RCC 7860 (cell line): ENCODE measurements around the gene FAM76A.
A peak's percentile ranks its signal among the peaks of the same experiment; 100 is the strongest.
"Not testable (repeated sequence)": the region's sequence is repeated elsewhere in the genome, so short reads cannot be mapped to it uniquely, and the experiment has no call there.

Source experiments
- DNase-seq: peaks from one replicate; pipeline ENCODE4 v3.0.0-alpha.2; 2015; ENCODE audit warnings: low spot score
- FAIRE-seq: peaks from 2 replicates; lab custom pipeline; 2012; peaks lifted over from hg19 to GRCh38; lab: Jason Lieb, UNC

FAM76A gene

GRCh38 chr1:27725374-27726172, at the start of gene FAM76A:
FAM76A (plus strand) TSS chr1:27725961; CDS start chr1:27726081, 120 bp downstream.
- FAIRE-seq (peak; percentile 84), DNase-seq (peak; percentile 99)

DNA sequence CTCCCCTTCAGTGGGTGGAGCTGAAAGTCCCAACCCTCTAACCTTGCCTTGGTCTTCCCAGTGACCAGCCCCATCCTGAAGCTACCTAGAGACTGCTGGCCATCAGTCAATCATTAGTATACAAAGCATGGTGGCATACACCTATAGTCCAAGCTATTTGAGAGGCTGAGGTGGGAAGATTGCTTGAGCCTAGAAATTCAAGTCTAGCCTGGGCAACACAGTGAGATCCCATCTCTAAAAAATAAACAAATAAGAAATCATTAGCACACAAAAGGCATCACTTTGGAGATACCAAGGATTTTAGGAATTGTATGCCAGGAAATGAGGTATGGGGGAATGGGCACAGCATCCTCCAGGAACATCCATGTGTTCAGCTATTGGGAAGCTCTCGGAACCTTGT, 49.4 kb upstream of the FAM76A start:
- DNase-seq (no peak), FAIRE-seq (no peak)

DNA sequence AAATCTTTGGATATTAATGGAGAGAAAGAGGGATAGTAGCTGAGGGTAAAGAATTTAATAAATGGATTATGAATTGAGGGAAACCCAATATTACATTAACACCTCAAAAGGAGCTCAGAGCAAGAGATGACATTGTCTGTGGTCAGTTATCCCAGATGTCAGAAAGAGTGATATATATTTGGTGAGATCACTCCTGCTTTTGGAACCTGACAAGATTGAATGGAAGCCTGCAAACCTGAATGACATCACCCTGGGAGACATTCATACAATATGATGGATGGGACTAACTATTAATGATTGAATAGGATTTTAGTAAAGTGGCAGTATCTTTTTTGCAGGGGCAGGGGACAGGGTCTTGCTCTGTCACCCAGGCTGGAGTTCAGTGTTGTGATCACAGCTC, 47.0 kb upstream of the FAM76A start:
- no peak for FAIRE-seq
- no peak for DNase-seq

DNA sequence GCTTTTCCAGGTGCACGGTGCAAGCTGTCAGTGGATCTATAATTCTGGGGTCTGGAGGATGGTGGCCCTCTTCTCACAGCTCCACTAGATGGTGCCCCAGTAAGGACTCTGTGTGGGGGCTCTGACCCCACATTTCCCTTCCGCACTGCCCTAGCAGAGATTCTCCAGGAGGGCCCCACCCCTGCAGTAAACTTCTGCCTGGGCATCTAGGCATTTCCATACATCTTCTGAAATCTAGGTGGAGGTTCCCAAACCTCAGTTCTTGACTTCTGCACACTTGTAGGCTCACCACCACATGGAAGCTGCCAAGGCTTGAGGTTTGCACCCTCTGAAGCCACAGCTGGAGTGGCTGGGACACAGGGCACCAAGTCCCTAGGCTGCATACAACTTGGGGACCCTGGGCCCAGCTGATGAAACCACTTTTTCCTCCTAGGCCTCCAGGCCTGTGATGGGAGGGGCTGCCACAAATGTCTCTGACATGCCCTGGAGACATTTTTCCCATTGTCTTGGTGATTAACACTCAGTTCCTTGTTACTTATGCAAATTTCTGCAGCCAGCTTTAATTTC, 45.5 kb upstream of the FAM76A start:
- FAIRE-seq, DNase-seq: not testable (repeated sequence)

DNA sequence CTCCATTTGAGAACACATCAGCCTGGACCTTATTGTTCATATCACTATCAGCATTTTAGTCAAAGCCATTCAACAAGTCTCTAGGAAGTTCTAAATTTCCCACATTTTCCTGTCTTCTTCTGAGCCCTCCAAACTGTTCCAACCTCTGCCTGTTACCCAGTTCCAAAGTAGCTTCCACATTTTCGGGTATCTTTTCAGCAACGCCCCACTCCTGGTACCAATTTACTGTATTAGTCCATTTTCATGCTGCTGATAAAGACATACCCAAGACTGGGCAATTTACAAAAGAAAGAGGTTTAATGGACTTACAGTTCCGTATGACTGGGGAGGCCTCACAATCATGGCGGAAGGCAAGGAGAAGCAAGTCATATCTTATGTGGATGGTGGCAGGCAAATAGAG, 44.2 kb upstream of the FAM76A start:
- FAIRE-seq, DNase-seq: not testable (repeated sequence)

DNA sequence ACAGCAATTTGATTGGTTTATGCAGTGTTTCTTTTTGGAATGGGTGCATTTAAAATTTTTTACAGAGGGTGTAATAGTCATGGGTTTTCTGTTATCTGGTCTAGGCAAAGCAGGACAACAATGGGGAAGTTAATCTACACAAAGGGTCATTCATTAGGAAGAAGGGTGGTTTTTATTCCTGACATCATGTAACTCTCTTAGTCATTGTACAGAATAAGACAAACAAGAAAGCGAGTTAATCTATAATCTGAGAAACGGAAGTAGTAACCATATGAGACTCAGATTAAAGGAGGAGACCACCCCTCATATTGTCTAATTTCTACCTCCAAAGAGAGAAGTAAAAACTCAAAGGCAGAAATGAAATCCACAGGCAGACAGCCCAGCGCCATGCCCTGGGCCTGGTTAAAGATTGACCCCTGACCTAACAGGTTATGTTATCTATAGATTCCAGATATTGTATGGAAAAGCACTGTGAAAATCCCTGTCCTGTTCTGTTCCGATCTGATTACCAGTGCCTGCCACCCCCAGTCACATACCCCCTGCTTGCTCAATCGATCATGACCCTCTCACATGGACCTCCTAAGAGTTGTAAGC, 43.3 kb upstream of the FAM76A start:
- DNase-seq (no peak), FAIRE-seq (no peak)

GRCh38 chr1:27684176-27684575, 41.6 kb upstream of the FAM76A start:
- no peak for DNase-seq
- FAIRE-seq, result no peak

- FAIRE-seq (no peak), DNase-seq (no peak)
Observed at GRCh38 chr1:27686223-27686990, 39.4 kb upstream of the FAM76A start.

DNA sequence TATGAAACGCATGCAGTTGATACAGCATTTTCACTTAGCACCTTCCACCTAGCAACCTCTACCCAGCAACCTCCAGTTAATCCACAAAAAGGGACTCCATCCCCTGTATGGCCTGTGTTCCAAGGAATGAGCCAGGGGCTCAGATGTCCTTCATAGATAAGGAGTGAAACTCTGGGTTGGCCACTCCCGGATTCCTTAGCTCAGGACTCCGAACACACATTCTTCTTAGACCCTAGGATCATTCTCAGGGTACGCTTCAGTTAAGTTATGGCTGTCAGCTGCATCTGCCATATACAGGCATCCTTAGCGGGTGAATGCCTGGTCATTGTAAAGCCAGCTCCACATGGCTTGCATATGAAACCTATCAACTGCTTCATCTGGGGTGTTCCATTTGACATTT, 37.9 kb upstream of the FAM76A start:
- FAIRE-seq (no peak), DNase-seq (no peak)

- DNase-seq (no peak), FAIRE-seq (no peak)
Observed at GRCh38 chr1:27689423-27690173, 36.2 kb upstream of the FAM76A start.

DNA sequence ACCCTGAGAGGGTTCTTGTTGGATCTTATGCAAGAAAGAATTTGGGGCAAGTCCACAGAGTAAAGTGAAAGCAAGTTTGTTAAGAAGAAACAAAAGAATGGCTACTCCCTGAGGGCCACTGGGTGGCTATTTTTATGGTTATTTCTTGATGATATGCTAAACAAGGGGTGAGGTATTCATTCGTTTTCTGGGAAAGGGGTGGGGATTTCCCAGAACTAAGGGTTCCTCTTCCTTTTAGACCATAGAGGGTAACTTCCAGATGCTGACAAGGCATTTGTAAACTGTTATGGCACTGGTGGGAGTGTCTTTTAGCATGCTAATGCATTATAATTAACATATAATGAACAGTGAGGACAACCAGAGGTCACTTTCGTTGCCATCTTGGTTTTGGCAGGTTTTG, 35.6 kb upstream of the FAM76A start:
- FAIRE-seq (no peak), DNase-seq (no peak)

- FAIRE-seq, DNase-seq: not testable (repeated sequence)
Observed at GRCh38 chr1:27696835-27697234, 28.9 kb upstream of the FAM76A start.

- DNase-seq (no peak), FAIRE-seq (no peak)
Observed at GRCh38 chr1:27704958-27705357, 20.8 kb upstream of the FAM76A start.

DNA sequence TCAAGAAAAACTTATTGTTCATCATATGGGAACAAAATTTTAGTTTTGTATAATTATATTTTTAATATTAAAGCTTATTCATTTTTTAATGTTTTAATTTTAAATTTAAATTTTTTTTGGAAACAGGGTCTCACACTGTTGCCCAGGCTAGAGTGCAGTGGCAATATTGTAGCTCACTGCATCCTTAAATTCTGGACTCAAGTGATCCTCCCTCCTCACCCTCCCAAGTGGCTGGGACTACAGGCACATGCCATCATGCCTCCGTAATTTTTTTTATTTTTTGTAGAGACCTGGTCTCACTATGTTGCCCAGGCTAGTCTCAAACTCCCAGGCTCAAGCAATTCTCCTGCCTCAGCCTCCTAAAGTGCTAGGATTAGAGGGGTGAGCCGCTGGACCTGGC, 20.2 kb upstream of the FAM76A start:
- no peak for DNase-seq
- no peak for FAIRE-seq

GRCh38 chr1:27710574-27710973, 15.2 kb upstream of the FAM76A start:
- FAIRE-seq (no peak), DNase-seq (no peak)

DNA sequence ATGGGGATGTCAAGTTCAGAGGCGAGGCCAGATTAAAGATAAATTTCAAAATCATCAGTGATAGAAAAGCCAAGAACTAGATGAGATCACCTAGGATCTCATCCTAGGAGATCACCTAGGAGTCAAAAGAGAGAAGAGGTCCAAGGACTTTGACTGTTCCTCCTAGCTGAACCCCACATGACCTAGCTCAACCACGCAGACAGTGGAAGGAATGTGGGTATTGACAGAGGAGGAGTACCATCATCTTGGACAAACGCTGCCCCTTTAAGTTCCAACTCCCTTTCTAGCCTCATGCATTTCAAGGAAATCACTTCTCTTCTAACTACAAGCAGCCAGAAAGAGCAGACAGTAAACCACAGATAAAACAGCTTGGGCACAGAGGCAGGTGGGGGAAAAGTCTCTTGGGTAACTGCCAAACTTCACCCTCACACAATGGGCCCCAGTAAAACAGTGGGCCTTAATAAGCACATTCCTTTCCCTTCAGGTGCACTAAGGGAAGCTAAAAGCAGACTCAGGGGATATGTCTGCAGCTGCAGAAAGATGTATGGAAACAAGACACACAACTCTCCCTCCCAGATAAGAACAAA, 12.5 kb upstream of the FAM76A start:
- no peak for DNase-seq

DNA sequence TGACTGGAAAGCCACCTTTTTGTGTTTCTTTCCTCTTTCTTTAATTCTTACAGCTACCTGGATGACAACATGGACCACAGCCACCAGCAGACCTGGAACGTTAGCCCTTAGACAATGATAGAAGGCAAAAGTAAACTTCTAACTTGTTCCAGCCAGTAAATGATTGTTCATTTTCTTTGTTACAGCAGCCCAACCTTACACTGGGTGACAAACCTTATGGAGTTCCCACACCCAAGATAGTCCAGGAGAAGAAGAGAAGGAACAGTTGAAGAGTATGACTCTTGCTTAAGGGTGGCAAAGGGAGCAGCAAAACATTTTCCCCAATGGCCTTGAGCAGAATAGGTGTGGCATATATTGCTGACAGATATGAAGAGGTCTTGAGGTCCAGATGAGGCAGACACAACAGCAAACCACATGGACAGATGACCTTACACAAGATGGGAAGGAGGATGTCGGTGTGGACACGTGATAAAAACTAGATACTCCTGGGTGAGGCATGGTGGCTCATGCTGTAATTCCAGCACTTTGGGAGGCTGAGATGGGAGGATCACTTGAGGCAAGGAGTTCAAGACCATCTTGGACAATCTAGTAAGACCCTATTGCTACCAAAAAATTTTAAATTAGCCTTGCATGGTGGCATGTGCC, 11.8 kb upstream of the FAM76A start:
- no peak for DNase-seq
- FAIRE-seq, result no peak

More for the DNA sequence above, 12.5 kb upstream of the FAM76A start:
- no peak for FAIRE-seq

DNA sequence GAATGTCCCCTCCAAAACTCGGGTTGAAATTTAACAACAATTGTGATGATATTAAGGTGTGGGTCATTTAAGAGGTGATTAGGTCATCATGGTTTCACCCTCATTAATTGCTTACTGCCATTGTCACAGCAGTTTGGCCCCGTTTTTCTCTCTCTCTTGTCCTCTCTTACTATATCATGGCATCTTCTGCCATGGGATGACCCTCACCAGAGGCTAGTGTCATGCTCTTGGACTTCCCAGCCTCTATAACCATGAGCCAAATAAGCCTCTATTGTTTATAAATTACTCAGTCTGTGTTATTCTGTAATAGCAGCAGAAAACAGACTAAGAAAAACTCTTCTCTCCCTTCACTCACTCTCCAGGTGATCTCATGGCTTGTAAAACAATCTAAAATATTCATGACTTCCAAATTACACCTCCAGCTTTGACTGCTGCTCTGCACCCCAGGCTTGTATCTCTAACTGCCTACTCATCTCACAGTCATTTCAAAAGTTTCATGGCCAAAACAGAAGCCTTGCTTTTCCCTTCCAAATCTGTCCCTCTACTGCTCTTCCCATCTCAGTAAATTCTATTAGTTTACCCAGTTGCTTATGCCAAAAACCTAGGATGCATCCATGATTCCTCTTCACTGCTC, 9.4 kb upstream of the FAM76A start:
- no peak for FAIRE-seq

More for the DNA sequence above, 9.4 kb upstream of the FAM76A start:
- no peak for DNase-seq
